SK-N-SH (cell line): ENCODE data around the gene PRR33. TPM values are rescaled to one million over a fixed set of nuclear protein-coding genes. Genes with fewer than 3 reads are reported as not detected.

Experiments
- CTCF ChIA-PET: fragments of 300-600, 350-600 bp; formaldehyde crosslinking; extraction: SDS; loops from one replicate; lab custom pipeline; 2021; lab: Yijun Ruan, JAX
- POLR2A ChIA-PET: fragments of 350-600 bp; sonication (Branson Sonifier 250); formaldehyde crosslinking; extraction: SDS; loops from one replicate; lab custom pipeline; 2020; ENCODE audit warnings: antibody characterized with exemption, inconsistent platforms; lab: Yijun Ruan, JAX
- DNase-seq: peaks from one replicate; pipeline ENCODE4 v3.0.0; 2012
- H2AFZ ChIP-seq: fragments of 200-600 bp; sonication (generic); 2 replicates; pipeline ENCODE4 v1.8.1; 2016; ENCODE audit warnings: antibody characterized with exemption, mild to moderate bottlenecking, low read depth
- H3F3A ChIP-seq: fragments of 200-600 bp; sonication (generic); replicated peaks from 2 replicates; pipeline ENCODE3; 2016; ENCODE audit warnings: antibody characterized with exemption, mild to moderate bottlenecking; ENCODE audit not compliant: insufficient read depth
- H3K27ac ChIP-seq, 2 experiments: fragments of 200-500 bp in 1 of 2; fragments of 200-600 bp in 1 of 2; sonication (Bioruptor generic) in 1 of 2; sonication (generic), shearing (Covaris generic) in 1 of 2; 2 replicates each; pipeline versions ENCODE4 v1.5.1 to v1.6.1; 2014 to 2016; ENCODE audit warnings: low read depth in 2 of 2, inconsistent platforms in 1 of 2, low read length in 1 of 2, mild to moderate bottlenecking in 1 of 2, mixed read lengths in 1 of 2
- H3K27me3 ChIP-seq: fragments of 200-600 bp; sonication (generic), shearing (Covaris generic); 2 replicates; pipeline ENCODE4 v1.6.1; 2016; ENCODE audit warnings: mixed run types; ENCODE audit not compliant: insufficient read depth
- H3K36me3 ChIP-seq, 2 experiments: fragments of 200-500 bp in 1 of 2; fragments of 200-600 bp in 1 of 2; sonication (Bioruptor generic) in 1 of 2; sonication (generic) in 1 of 2; replicated peaks in 1 of 2; 2 replicates each; pipeline versions ENCODE3 to v1.5.1; 2014 to 2016; ENCODE audit warnings: low read length in 1 of 2, mild to moderate bottlenecking in 1 of 2; ENCODE audit not compliant: insufficient read depth in 2 of 2, control insufficient read depth in 1 of 2
- H3K4me1 ChIP-seq, 2 experiments: fragments of 200-500 bp in 1 of 2; fragments of 200-600 bp in 1 of 2; sonication (Bioruptor generic) in 1 of 2; sonication (generic), shearing (Covaris generic) in 1 of 2; 2 replicates each; pipeline versions ENCODE4 v1.5.1 to v1.6.1; 2014 to 2016; ENCODE audit warnings: low read depth in 1 of 2, low read length in 1 of 2, mixed run types in 1 of 2; ENCODE audit not compliant: insufficient read depth in 2 of 2, control insufficient read depth in 1 of 2
- H3K4me2 ChIP-seq: fragments of 200-600 bp; sonication (generic), shearing (Covaris generic); 2 replicates; pipeline ENCODE4 v1.6.1; 2017; ENCODE audit warnings: mixed run types
- H3K4me3 ChIP-seq, 2 experiments: fragments of 200-500 bp in 1 of 2; fragments of 200-600 bp in 1 of 2; sonication (Bioruptor generic) in 1 of 2; sonication (generic), shearing (Covaris generic) in 1 of 2; 2 replicates each; pipeline versions ENCODE4 v1.5.1 to v1.8.1; 2014 to 2016; ENCODE audit warnings: low read depth in 2 of 2, inconsistent platforms in 1 of 2, low read length in 1 of 2, mild to moderate bottlenecking in 1 of 2, mixed read lengths in 1 of 2, moderate library complexity in 1 of 2
- H3K79me2 ChIP-seq: fragments of 200-600 bp; sonication (generic); 2 replicates; pipeline ENCODE4 v1.8.1; 2017; ENCODE audit warnings: mild to moderate bottlenecking; ENCODE audit not compliant: insufficient read depth
- H3K9ac ChIP-seq: fragments of 200-600 bp; sonication (generic); 2 replicates; pipeline ENCODE4 v1.6.1; 2017; ENCODE audit warnings: mixed run types
- H3K9me2 ChIP-seq: fragments of 200-600 bp; sonication (generic); 2 replicates; pipeline ENCODE4 v1.6.1; 2017; ENCODE audit warnings: mixed run types
- H3K9me3 ChIP-seq: fragments of 200-600 bp; sonication (generic); 2 replicates; pipeline ENCODE4 v1.6.1; 2017; ENCODE audit warnings: mixed run types, mild to moderate bottlenecking, moderate library complexity
- H4K20me1 ChIP-seq: fragments of 200-600 bp; sonication (generic); 2 replicates; pipeline ENCODE4 v1.6.1; 2017; ENCODE audit warnings: mild to moderate bottlenecking, mixed run types; ENCODE audit not compliant: insufficient read depth
- EZH2phosphoT487 ChIP-seq: fragments of 200-600 bp; sonication (generic); IDR thresholded peaks from 2 replicates; pipeline ENCODE4 v1.6.1; 2017; ENCODE audit warnings: low read depth, mixed run types, mild to moderate bottlenecking, antibody characterized with exemption, moderate library complexity, borderline replicate concordance
- GATA2 ChIP-seq: sonication (generic); formaldehyde crosslinking; IDR thresholded peaks from 2 replicates; pipeline ENCODE4 v1.5.0; 2020; ENCODE audit warnings: mild to moderate bottlenecking, missing genetic modification reagents
- MXI1 ChIP-seq: IDR thresholded peaks from 2 replicates; pipeline ENCODE4 v1.6.1; 2012; ENCODE audit warnings: mild to moderate bottlenecking, low read depth, low read length, improper control_type of control experiment
- NRF1 ChIP-seq: IDR thresholded peaks from 2 replicates; pipeline ENCODE4 v1.6.1; 2012; ENCODE audit warnings: low read depth, mild to moderate bottlenecking, low read length
- POLR2AphosphoS5 ChIP-seq: IDR thresholded peaks from 2 replicates; pipeline ENCODE4 v1.6.1; 2012; ENCODE audit warnings: low read depth, low read length
- RCOR1 ChIP-seq: fragments of 150-350 bp; IDR thresholded peaks from 2 replicates; pipeline ENCODE4 v1.6.1; 2017; ENCODE audit warnings: antibody characterized with exemption, low read length
- SMC3 ChIP-seq: IDR thresholded peaks from 2 replicates; pipeline ENCODE4 v1.6.1; 2012; ENCODE audit warnings: low read depth, low read length, improper control_type of control experiment
- TCF12 ChIP-seq: IDR thresholded peaks from 2 replicates; pipeline ENCODE4 v1.4.0; 2012
- TEAD4 ChIP-seq: IDR thresholded peaks from 2 replicates; pipeline ENCODE4 v1.4.0; 2012; ENCODE audit warnings: mild to moderate bottlenecking, borderline replicate concordance; ENCODE audit not compliant: insufficient read depth
- YY1 ChIP-seq: IDR thresholded peaks from 2 replicates; pipeline ENCODE4 v1.4.0; 2012; ENCODE audit warnings: low read depth, mild to moderate bottlenecking
- WGBS: methylation state at CpG from one replicate; pipeline ENCODE4 v1.1.6; 2017; ENCODE audit warnings: low lambda C conversion rate; 5-methylcytosine and 5-hydroxymethylcytosine counted together
- polyA plus RNA-seq, 3 experiments: library from polyadenylated mRNA; depleted of rRNA; stranded (reverse); fragments of >200 nt; gene quantifications; 2 replicates each; pipeline ENCODE4 v1.2.3, GENCODE V29; 2012
- TF ChIP-seq, protein P1 (sequence below): fragments of 150-350 bp; IDR thresholded peaks from 2 replicates; pipeline ENCODE4 v1.6.1; 2016; ENCODE audit warnings: mild to moderate bottlenecking, low read depth, low read length
- TF ChIP-seq, protein P2 (sequence below): fragments of 200-600 bp; sonication (generic); IDR thresholded peaks from 2 replicates; pipeline ENCODE4 v1.6.1; 2017; ENCODE audit warnings: antibody characterized with exemption, mild to moderate bottlenecking, moderate library complexity
- TF ChIP-seq, protein P3 (sequence below): fragments of 150-350 bp; IDR thresholded peaks from 2 replicates; pipeline ENCODE4 v1.6.1; 2017; ENCODE audit warnings: antibody characterized with exemption, low read length, low read depth, borderline replicate concordance
- TF ChIP-seq, protein P4 (sequence below): IDR thresholded peaks from 2 replicates; pipeline ENCODE4 v1.4.0; 2012; ENCODE audit warnings: low read depth, borderline replicate concordance
- TF ChIP-seq, protein P5 (sequence below): IDR thresholded peaks from 2 replicates; pipeline ENCODE4 v1.6.1; 2012; ENCODE audit warnings: mild to moderate bottlenecking, low read depth, low read length, moderate library complexity
- TF ChIP-seq, protein P6 (sequence below): IDR thresholded peaks from 2 replicates; pipeline ENCODE4; 2012

The PRR33 gene
- polyA plus RNA-seq, 1 of the 3 experiments (the other 2 are of a cell fraction), result not detected

DNA sequence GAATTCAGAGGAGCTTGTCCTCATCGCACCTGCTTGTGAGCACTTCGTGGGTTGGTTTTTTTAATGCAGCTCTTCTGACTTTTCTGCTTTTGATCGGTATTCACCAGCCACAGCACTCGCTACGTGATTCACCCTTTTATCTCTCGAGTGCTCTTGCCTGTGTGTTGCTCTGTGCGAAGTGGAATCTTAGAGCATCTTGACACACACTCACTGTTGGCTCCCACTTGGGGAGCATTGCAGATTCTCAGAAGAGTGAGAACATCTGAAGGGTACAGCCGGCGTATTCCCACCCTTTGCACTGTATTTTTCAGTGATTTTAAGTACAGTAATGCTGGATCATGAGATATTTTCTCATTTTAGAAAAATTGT, 38.8 kb upstream of the PRR33 start:
- no peak overlapping the region for H3K9ac ChIP-seq
- CTCF ChIA-PET, result no interaction called here
- no peaks in the 10 kb centered on the region for H3K9me2 ChIP-seq
- H2AFZ ChIP-seq, result no peak overlapping the region
- 83% methylated on average over 9 of the region's 9 CpGs for WGBS
- no peak overlapping the region for H3K4me2 ChIP-seq
- POLR2A ChIA-PET, result no interaction called here
- peaks cover 0 to 7% of the 10 kb centered on the region in 2 experiments; a peak in 1 of 4 replicates for H3K4me1 ChIP-seq
- H4K20me1 ChIP-seq, result no peaks in the 10 kb centered on the region
- no peak for DNase-seq
- no peaks in the 10 kb centered on the region for H3K36me3 ChIP-seq
- no peaks in the 10 kb centered on the region for H3K9me3 ChIP-seq
- H3K79me2 ChIP-seq, result no peaks in the 10 kb centered on the region
- H3K4me3 ChIP-seq, result no peak overlapping the region
- no peak overlapping the region for H3K27ac ChIP-seq
- H3F3A ChIP-seq, result no peaks in the 10 kb centered on the region
- no peaks in the 10 kb centered on the region for H3K27me3 ChIP-seq
- no peak for TF ChIP-seq TEAD4
- TF ChIP-seq, protein P1, sequence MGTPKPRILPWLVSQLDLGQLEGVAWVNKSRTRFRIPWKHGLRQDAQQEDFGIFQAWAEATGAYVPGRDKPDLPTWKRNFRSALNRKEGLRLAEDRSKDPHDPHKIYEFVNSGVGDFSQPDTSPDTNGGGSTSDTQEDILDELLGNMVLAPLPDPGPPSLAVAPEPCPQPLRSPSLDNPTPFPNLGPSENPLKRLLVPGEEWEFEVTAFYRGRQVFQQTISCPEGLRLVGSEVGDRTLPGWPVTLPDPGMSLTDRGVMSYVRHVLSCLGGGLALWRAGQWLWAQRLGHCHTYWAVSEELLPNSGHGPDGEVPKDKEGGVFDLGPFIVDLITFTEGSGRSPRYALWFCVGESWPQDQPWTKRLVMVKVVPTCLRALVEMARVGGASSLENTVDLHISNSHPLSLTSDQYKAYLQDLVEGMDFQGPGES, result no peak
- no peak for TF ChIP-seq YY1
- TF ChIP-seq, protein P2, sequence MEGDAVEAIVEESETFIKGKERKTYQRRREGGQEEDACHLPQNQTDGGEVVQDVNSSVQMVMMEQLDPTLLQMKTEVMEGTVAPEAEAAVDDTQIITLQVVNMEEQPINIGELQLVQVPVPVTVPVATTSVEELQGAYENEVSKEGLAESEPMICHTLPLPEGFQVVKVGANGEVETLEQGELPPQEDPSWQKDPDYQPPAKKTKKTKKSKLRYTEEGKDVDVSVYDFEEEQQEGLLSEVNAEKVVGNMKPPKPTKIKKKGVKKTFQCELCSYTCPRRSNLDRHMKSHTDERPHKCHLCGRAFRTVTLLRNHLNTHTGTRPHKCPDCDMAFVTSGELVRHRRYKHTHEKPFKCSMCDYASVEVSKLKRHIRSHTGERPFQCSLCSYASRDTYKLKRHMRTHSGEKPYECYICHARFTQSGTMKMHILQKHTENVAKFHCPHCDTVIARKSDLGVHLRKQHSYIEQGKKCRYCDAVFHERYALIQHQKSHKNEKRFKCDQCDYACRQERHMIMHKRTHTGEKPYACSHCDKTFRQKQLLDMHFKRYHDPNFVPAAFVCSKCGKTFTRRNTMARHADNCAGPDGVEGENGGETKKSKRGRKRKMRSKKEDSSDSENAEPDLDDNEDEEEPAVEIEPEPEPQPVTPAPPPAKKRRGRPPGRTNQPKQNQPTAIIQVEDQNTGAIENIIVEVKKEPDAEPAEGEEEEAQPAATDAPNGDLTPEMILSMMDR, result no peak
- no peak for TF ChIP-seq NRF1
- TF ChIP-seq, all 33 proteins: peak for 0

DNA sequence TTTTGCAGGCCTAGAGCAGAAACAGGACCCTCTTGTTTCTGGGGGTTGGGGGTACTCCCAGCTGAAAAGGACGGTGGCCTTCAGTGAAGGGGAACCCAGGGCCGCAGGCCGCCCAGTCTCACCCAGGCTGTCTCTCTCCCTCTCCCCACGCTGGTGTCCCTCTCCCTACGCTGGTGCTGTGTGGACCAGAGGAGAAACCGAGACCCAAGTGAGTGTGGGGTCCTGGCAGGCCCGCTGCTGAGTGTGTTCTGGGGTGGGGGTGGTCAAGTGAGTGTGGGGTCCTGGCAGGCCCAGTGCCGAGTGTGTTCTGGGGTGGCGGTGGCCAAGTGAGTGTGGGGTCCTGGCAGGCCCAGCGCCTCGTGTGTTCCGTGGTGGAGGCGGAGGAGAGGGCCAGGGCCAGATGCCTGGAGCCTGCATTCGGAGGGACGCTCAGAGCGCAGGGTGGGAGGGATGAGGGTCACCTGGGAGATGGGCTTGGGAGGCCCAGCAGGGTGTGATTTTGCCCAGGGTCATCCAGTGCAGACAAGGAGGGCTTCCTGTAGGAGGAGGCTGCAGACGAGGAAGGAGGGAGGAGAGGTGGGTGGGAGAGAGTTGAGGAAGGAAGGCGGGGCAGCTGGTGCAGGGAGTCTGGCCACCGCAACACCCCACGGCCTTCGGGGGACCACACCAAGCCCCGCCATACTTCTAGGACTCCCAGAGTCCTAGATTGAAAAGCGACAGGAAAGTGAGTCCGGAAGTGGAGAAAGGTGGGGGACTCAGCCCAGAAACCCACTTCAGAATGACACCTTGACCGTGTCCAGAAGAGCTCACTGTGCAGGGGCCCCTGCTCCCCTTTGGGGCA, 38.1 kb upstream of the PRR33 start:
- Histone ChIP-seq H3K27ac (no peak overlapping the region), H3K9me3 (no peaks in the 10 kb centered on the region), H3K79me2 (no peaks in the 10 kb centered on the region), H3K36me3 (no peaks in the 10 kb centered on the region), H3K9me2 (no peaks in the 10 kb centered on the region), H3K9ac (no peak overlapping the region), H2AFZ (no peak overlapping the region), H3F3A (no peaks in the 10 kb centered on the region), H3K27me3 (no peaks in the 10 kb centered on the region), H4K20me1 (no peaks in the 10 kb centered on the region), H3K4me3 (no peak overlapping the region), H3K4me1 (peaks cover 0 to 7% of the 10 kb centered on the region in 2 experiments; a peak in 1 of 4 replicates), H3K4me2 (no peak overlapping the region)
- ChIA-PET CTCF (interaction anchor here (1.0 kb wide), 1 partner anchor 236 kb away, joined by 4 read pairs; no protein-coding TSS in a partner anchor), POLR2A (no interaction called here)
- 72% methylated on average over 18 of the region's 25 CpGs for WGBS
- no peak for DNase-seq
- TF ChIP-seq, protein P3, sequence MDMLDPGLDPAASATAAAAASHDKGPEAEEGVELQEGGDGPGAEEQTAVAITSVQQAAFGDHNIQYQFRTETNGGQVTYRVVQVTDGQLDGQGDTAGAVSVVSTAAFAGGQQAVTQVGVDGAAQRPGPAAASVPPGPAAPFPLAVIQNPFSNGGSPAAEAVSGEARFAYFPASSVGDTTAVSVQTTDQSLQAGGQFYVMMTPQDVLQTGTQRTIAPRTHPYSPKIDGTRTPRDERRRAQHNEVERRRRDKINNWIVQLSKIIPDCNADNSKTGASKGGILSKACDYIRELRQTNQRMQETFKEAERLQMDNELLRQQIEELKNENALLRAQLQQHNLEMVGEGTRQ, result no peak
- TF ChIP-seq, protein P4, sequence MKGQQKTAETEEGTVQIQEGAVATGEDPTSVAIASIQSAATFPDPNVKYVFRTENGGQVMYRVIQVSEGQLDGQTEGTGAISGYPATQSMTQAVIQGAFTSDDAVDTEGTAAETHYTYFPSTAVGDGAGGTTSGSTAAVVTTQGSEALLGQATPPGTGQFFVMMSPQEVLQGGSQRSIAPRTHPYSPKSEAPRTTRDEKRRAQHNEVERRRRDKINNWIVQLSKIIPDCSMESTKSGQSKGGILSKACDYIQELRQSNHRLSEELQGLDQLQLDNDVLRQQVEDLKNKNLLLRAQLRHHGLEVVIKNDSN, result no peak
- TF ChIP-seq SMC3 (no peak), MXI1 (no peak), EZH2phosphoT487 (no peak), TCF12 (no peak), RCOR1 (no peak), GATA2 (CRISPR knock-in tag) (no peak), TEAD4 (no peak), POLR2AphosphoS5 (no peak), YY1 (no peak)
- TF ChIP-seq, protein P5, sequence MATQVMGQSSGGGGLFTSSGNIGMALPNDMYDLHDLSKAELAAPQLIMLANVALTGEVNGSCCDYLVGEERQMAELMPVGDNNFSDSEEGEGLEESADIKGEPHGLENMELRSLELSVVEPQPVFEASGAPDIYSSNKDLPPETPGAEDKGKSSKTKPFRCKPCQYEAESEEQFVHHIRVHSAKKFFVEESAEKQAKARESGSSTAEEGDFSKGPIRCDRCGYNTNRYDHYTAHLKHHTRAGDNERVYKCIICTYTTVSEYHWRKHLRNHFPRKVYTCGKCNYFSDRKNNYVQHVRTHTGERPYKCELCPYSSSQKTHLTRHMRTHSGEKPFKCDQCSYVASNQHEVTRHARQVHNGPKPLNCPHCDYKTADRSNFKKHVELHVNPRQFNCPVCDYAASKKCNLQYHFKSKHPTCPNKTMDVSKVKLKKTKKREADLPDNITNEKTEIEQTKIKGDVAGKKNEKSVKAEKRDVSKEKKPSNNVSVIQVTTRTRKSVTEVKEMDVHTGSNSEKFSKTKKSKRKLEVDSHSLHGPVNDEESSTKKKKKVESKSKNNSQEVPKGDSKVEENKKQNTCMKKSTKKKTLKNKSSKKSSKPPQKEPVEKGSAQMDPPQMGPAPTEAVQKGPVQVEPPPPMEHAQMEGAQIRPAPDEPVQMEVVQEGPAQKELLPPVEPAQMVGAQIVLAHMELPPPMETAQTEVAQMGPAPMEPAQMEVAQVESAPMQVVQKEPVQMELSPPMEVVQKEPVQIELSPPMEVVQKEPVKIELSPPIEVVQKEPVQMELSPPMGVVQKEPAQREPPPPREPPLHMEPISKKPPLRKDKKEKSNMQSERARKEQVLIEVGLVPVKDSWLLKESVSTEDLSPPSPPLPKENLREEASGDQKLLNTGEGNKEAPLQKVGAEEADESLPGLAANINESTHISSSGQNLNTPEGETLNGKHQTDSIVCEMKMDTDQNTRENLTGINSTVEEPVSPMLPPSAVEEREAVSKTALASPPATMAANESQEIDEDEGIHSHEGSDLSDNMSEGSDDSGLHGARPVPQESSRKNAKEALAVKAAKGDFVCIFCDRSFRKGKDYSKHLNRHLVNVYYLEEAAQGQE, result no peak
- TF ChIP-seq, protein P6, sequence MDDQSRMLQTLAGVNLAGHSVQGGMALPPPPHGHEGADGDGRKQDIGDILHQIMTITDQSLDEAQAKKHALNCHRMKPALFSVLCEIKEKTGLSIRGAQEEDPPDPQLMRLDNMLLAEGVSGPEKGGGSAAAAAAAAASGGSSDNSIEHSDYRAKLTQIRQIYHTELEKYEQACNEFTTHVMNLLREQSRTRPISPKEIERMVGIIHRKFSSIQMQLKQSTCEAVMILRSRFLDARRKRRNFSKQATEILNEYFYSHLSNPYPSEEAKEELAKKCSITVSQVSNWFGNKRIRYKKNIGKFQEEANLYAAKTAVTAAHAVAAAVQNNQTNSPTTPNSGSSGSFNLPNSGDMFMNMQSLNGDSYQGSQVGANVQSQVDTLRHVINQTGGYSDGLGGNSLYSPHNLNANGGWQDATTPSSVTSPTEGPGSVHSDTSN, result no peak
